GM12891 (cell line): ENCODE measurements around the gene BAG5.

Experiments
- DNase-seq: peaks from one replicate; pipeline ENCODE4 v3.0.0; 2011; ENCODE audit warnings: low spot score; ENCODE audit not compliant: insufficient read length
- FAIRE-seq: peaks from 2 replicates; lab custom pipeline; 2011; peaks lifted over from hg19 to GRCh38; lab: Jason Lieb, UNC
- PAX5 ChIP-seq: IDR thresholded peaks from 2 replicates; pipeline ENCODE4 v1.6.1; 2011; ENCODE audit warnings: low read length, moderate library complexity, mild to moderate bottlenecking; ENCODE audit not compliant: insufficient read depth, severe bottlenecking
- POLR2A ChIP-seq: IDR thresholded peaks from 2 replicates; pipeline ENCODE4 v1.6.1; 2011; ENCODE audit warnings: low read depth, low read length, control low read depth
- POLR2AphosphoS5 ChIP-seq: IDR thresholded peaks from 2 replicates; pipeline ENCODE4 v1.6.1; 2011; ENCODE audit warnings: low read depth, low read length, control low read depth
- POU2F2 ChIP-seq: IDR thresholded peaks from 2 replicates; pipeline ENCODE4 v1.6.1; 2011; ENCODE audit warnings: low read depth, mild to moderate bottlenecking, control low read depth, low read length, moderate library complexity
- SPI1 ChIP-seq: IDR thresholded peaks from 2 replicates; pipeline ENCODE4 v1.6.1; 2011; ENCODE audit warnings: low read depth, low read length, control low read depth
- TAF1 ChIP-seq: IDR thresholded peaks from 2 replicates; pipeline ENCODE4 v1.6.1; 2011; ENCODE audit warnings: low read depth, low read length, control low read depth

The BAG5 gene

GRCh38 chr14:103540821-103541708 lies 21.4 kb downstream of the BAG5 start:
- TF ChIP-seq POU2F2 (no peak), SPI1 (no peak), TAF1 (no peak), PAX5 (no peak), POLR2A (no peak), POLR2AphosphoS5 (no peak)
- no peak for FAIRE-seq
- no peak for DNase-seq

GRCh38 chr14:103539056-103539825 lies 23.2 kb downstream of the BAG5 start:
- DNase-seq (no peak), FAIRE-seq (no peak)
- TF ChIP-seq TAF1, result no peak
- no peak for TF ChIP-seq POLR2AphosphoS5
- TF ChIP-seq POU2F2, result no peak
- no peak for TF ChIP-seq PAX5
- TF ChIP-seq POLR2A, result no peak
- no peak for TF ChIP-seq SPI1

GRCh38 chr14:103538291-103539055 lies 24.0 kb downstream of the BAG5 start:
- FAIRE-seq, result no peak
- no peak for DNase-seq

GRCh38 chr14:103537175-103537990 lies 25.1 kb downstream of the BAG5 start:
- DNase-seq (no peak), FAIRE-seq (no peak)
- TF ChIP-seq POU2F2 (no peak), POLR2AphosphoS5 (no peak), PAX5 (no peak), TAF1 (no peak), SPI1 (no peak), POLR2A (no peak)

More at GRCh38 chr14:103538291-103539055, 24.0 kb downstream of the BAG5 start:
- no peak for TF ChIP-seq POLR2AphosphoS5
- no peak for TF ChIP-seq TAF1
- TF ChIP-seq SPI1, result no peak
- TF ChIP-seq POU2F2, result no peak
- no peak for TF ChIP-seq PAX5
- no peak for TF ChIP-seq POLR2A

GRCh38 chr14:103536693-103537092 lies 25.8 kb downstream of the BAG5 start:
- no peak for FAIRE-seq
- no peak for TF ChIP-seq TAF1
- no peak for TF ChIP-seq SPI1
- no peak for TF ChIP-seq POLR2AphosphoS5
- no peak for TF ChIP-seq PAX5
- no peak for TF ChIP-seq POLR2A
- no peak for TF ChIP-seq POU2F2

GRCh38 chr14:103535891-103536565 lies 26.4 kb downstream of the BAG5 start:
- no peak for TF ChIP-seq POLR2AphosphoS5
- no peak for TF ChIP-seq POLR2A
- no peak for TF ChIP-seq POU2F2
- no peak for TF ChIP-seq TAF1
- no peak for TF ChIP-seq SPI1
- TF ChIP-seq PAX5, result no peak
- DNase-seq (no peak), FAIRE-seq (no peak)

More at GRCh38 chr14:103536693-103537092, 25.8 kb downstream of the BAG5 start:
- DNase-seq, result no peak

GRCh38 chr14:103535081-103535890 lies 27.2 kb downstream of the BAG5 start:
- TF ChIP-seq PAX5 (no peak), TAF1 (no peak), POLR2A (no peak)
- FAIRE-seq (no peak), DNase-seq (no peak)

GRCh38 chr14:103534576-103535061 lies 27.8 kb downstream of the BAG5 start:
- DNase-seq, result no peak
- FAIRE-seq, result no peak
- no peak for TF ChIP-seq POU2F2
- no peak for TF ChIP-seq SPI1
- no peak for TF ChIP-seq PAX5
- TF ChIP-seq POLR2A, result no peak
- no peak for TF ChIP-seq TAF1
- TF ChIP-seq POLR2AphosphoS5, result no peak
